ENCODE results near the gene RGS9BP. TPM values are rescaled to one million over a fixed set of nuclear protein-coding genes. Genes with fewer than 3 reads are reported as not detected.
"Not testable (repeated sequence)": the region's sequence is repeated elsewhere in the genome, so short reads cannot be mapped to it uniquely, and the experiment has no call there.

Gene RGS9BP
- total RNA-seq, 2 experiments from 2014 or later = 0.14 TPM; not detected in 1

DNA sequence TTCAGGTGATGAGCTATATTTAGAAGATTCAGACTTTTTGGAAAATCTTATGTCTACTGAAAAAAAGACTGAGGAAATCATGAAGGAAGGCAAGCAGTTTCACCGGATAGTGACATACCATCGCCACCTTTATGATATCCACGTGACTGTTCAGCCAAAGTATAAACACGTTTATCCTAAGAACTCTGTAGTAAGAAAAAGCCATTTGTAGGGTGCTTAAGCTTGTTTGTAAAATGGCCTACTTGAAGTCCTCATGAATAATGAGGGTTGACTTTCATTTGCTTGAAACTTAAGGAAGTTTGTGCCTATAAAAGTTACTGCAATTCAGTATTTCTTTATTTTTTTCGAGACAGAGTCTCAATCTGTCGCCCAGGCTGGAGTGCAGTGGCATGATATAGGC is 36.1 kb downstream of the RGS9BP start:
- ChIA-PET CTCF (no interaction called here), POLR2A (no interaction called here)
- no peak overlapping the region for H3K27ac ChIP-seq (ENCODE audit: low read depth in 1 of 2, low read length in 2 of 2)
- H3K4me1 Mint-ChIP-seq (ENCODE audit: low read depth) = peaks cover 11% of the 10 kb centered on the region
- H3K9me3 ChIP-seq (ENCODE audit: control insufficient read depth in 1 of 2, insufficient read depth in 1 of 2, low read length in 2 of 2) = no peaks in the 10 kb centered on the region
- TF ChIP-seq, protein P1, sequence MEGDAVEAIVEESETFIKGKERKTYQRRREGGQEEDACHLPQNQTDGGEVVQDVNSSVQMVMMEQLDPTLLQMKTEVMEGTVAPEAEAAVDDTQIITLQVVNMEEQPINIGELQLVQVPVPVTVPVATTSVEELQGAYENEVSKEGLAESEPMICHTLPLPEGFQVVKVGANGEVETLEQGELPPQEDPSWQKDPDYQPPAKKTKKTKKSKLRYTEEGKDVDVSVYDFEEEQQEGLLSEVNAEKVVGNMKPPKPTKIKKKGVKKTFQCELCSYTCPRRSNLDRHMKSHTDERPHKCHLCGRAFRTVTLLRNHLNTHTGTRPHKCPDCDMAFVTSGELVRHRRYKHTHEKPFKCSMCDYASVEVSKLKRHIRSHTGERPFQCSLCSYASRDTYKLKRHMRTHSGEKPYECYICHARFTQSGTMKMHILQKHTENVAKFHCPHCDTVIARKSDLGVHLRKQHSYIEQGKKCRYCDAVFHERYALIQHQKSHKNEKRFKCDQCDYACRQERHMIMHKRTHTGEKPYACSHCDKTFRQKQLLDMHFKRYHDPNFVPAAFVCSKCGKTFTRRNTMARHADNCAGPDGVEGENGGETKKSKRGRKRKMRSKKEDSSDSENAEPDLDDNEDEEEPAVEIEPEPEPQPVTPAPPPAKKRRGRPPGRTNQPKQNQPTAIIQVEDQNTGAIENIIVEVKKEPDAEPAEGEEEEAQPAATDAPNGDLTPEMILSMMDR (IDR thresholded peaks at IDR 0.05) = no peak
- DNase-seq = no peak
- H3K9me3 Mint-ChIP-seq = no peaks in the 10 kb centered on the region
- peaks cover 52% of the 10 kb centered on the region for H3K36me3 Mint-ChIP-seq (ENCODE audit: low read depth)
- no peaks in the 10 kb centered on the region for H3K27me3 Mint-ChIP-seq
- H3K4me3 ChIP-seq (ENCODE audit: low read length) = no peak overlapping the region
- no peak overlapping the region for H3K27ac Mint-ChIP-seq
- intact Hi-C loops (cut with DNase I, micrococcal nuclease) = no loop called here
- H3K27me3 ChIP-seq (ENCODE audit: control insufficient read depth in 1 of 2, insufficient read depth in 2 of 2, low read length in 2 of 2) = no peaks in the 10 kb centered on the region
- H3K4me3 Mint-ChIP-seq = no peak overlapping the region
- H3K36me3 ChIP-seq (ENCODE audit: insufficient read depth, low read length) = peaks cover 25% of the 10 kb centered on the region
- ATAC-seq (ENCODE audit: poor library complexity) = no peak
- H3K4me1 ChIP-seq (ENCODE audit: insufficient read depth, low read length) = peaks cover 10% of the 10 kb centered on the region

DNA sequence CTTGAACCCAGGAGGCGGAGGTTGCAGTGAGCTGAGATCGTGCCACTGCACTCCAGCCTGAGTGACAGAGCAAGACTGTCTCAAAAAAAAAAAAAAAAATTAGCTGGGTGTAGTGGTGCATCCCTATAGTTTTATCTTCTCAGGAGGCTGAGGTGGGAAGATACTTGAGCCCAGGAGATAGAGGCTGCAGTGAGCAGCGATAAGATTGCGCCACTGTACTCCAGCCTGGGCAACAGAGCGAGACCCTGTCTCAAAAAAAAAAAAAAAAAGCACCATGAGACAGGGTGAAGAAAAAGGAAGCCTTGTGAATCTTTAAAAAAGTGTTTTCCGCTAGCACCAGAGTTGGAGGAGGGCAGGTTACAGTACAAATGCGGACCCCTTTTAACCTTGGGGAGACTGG is 40.6 kb downstream of the RGS9BP start:
- H3K27me3 Mint-ChIP-seq; H3K4me1 Mint-ChIP-seq (ENCODE audit: low read depth); CTCF ChIA-PET; H3K4me3 ChIP-seq (ENCODE audit: low read length); H3K27ac ChIP-seq (ENCODE audit: low read depth in 1 of 2, low read length in 2 of 2); POLR2A ChIA-PET; H3K9me3 Mint-ChIP-seq; H3K4me1 ChIP-seq (ENCODE audit: insufficient read depth, low read length); H3K4me3 Mint-ChIP-seq; intact Hi-C loops (cut with DNase I, micrococcal nuclease); H3K27me3 ChIP-seq (ENCODE audit: control insufficient read depth in 1 of 2, insufficient read depth in 2 of 2, low read length in 2 of 2); ATAC-seq (ENCODE audit: poor library complexity); H3K9me3 ChIP-seq (ENCODE audit: control insufficient read depth in 1 of 2, insufficient read depth in 1 of 2, low read length in 2 of 2); DNase-seq; H3K27ac Mint-ChIP-seq: not testable (repeated sequence)
- peaks cover 21% of the 10 kb centered on the region for H3K36me3 ChIP-seq (ENCODE audit: insufficient read depth, low read length)
- H3K36me3 Mint-ChIP-seq (ENCODE audit: low read depth) = peaks cover 25% of the 10 kb centered on the region

DNA sequence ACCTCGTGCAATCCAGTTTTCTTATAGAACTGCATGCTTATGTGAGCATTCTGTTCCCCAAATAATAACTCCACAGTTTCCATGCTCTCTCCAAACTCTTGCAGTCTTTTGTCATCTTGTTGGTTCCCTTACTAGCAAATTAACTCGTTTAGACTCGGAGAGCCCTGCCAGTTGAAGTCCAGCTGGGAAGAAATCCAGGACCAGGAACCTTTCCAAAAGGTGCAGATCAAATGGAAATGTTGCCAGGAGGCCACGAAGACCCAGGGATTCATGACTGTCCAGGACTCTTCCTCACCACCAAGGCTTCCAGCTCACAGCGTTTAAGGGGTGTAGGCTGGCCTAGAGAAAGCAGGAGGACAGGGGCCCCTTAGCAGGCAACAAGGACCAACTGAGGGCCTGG is 41.8 kb downstream of the RGS9BP start:
- intact Hi-C loops (cut with DNase I, micrococcal nuclease) = no loop called here
- TF ChIP-seq, protein P1 (IDR thresholded peaks at IDR 0.05) = no peak
- ChIA-PET CTCF (no interaction called here), POLR2A (no interaction called here)
- no peak overlapping the region for H3K4me3 ChIP-seq (ENCODE audit: low read length)
- DNase-seq = no peak
- no peaks in the 10 kb centered on the region for H3K4me1 ChIP-seq (ENCODE audit: insufficient read depth, low read length)
- peaks cover 11% of the 10 kb centered on the region for H3K36me3 ChIP-seq (ENCODE audit: insufficient read depth, low read length)
- H3K27ac Mint-ChIP-seq = no peak overlapping the region
- no peak overlapping the region for H3K4me3 Mint-ChIP-seq
- no peak overlapping the region for H3K27ac ChIP-seq (ENCODE audit: low read depth in 1 of 2, low read length in 2 of 2)
- no peaks in the 10 kb centered on the region for H3K4me1 Mint-ChIP-seq (ENCODE audit: low read depth)
- no peaks in the 10 kb centered on the region for H3K27me3 Mint-ChIP-seq
- H3K9me3 ChIP-seq (ENCODE audit: control insufficient read depth in 1 of 2, insufficient read depth in 1 of 2, low read length in 2 of 2) = peaks cover 0 to 10% of the 10 kb centered on the region in 2 experiments
- H3K9me3 Mint-ChIP-seq = no peaks in the 10 kb centered on the region
- peaks cover 23% of the 10 kb centered on the region for H3K36me3 Mint-ChIP-seq (ENCODE audit: low read depth)
- H3K27me3 ChIP-seq (ENCODE audit: control insufficient read depth in 1 of 2, insufficient read depth in 2 of 2, low read length in 2 of 2) = no peaks in the 10 kb centered on the region
- ATAC-seq (ENCODE audit: poor library complexity) = no peak

DNA sequence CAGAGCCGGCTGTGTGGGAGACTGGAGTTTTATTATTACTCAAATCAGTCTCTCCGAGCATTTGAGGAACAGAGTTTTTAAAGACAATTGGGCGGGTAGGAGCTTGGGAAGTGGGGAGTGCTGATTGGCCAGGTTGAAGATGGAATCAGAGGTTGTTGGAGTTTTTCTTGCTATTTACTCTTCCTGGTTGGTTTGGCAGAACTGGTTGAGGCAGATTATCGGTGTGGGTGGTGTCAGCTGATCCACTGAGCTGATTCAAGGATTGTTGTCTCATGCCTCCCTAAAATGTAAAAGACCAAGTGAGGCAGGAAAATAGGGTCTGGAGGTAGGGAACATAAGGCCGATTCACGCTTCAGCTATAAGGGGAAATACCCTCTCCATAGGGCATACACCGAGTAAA is 42.6 kb downstream of the RGS9BP start:
- Mint-ChIP-seq H3K36me3 (ENCODE audit: low read depth) (peaks cover 15% of the 10 kb centered on the region), H3K4me1 (ENCODE audit: low read depth) (no peaks in the 10 kb centered on the region), H3K9me3 (no peaks in the 10 kb centered on the region), H3K27ac (no peak overlapping the region), H3K4me3 (no peak overlapping the region), H3K27me3 (no peaks in the 10 kb centered on the region)
- no peak overlapping the region for H3K4me3 ChIP-seq (ENCODE audit: low read length)
- peaks cover 0 to 10% of the 10 kb centered on the region in 2 experiments for H3K9me3 ChIP-seq (ENCODE audit: control insufficient read depth in 1 of 2, insufficient read depth in 1 of 2, low read length in 2 of 2)
- H3K27me3 ChIP-seq (ENCODE audit: control insufficient read depth in 1 of 2, insufficient read depth in 2 of 2, low read length in 2 of 2) = no peaks in the 10 kb centered on the region
- no peak for DNase-seq
- no peaks in the 10 kb centered on the region for H3K4me1 ChIP-seq (ENCODE audit: insufficient read depth, low read length)
- ChIA-PET POLR2A (interaction anchor here (0.7 kb wide), 1 partner anchor 571 kb away, joined by 3 read pairs; no protein-coding TSS in a partner anchor), CTCF (no interaction called here)
- no peak for ATAC-seq (ENCODE audit: poor library complexity)
- intact Hi-C loops (cut with DNase I, micrococcal nuclease) = no loop called here
- TF ChIP-seq, protein P1 (IDR thresholded peaks at IDR 0.05) = no peak
- no peak overlapping the region for H3K27ac ChIP-seq (ENCODE audit: low read depth in 1 of 2, low read length in 2 of 2)
- peaks cover 6% of the 10 kb centered on the region for H3K36me3 ChIP-seq (ENCODE audit: insufficient read depth, low read length)
